HG03064 (cell line): ENCODE measurements around the gene ERP29.
"Not testable (repeated sequence)": the region's sequence is repeated elsewhere in the genome, so short reads cannot be mapped to it uniquely, and the experiment has no call there.

Experiments
- ATAC-seq: cut with Tn5 transposase; IDR thresholded peaks from one replicate; pipeline ENCODE4 v1.9.1; 2021; ENCODE audit warnings: low read depth; ENCODE audit not compliant: unreplicated experiment

Gene ERP29

DNA sequence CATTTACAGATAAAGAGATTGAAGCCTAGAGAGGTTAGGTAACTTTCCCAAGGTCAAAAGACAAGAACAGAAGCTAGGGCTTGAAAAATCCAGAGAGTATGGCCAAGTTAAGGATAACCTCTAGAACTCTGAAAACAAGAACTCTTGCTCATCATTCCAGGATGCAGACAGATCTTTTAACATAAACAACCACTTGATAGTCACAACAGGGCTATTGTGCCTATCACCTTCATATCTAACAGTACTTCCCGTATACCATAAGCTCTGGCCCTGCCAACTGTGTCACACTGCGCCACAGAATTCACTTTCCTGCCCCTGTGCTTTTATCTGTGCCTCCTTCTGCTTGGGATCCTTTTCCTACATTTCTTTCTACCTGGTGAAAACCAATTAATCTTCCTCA, 18.2 kb downstream of the ERP29 start:
- ATAC-seq, result no peak

DNA sequence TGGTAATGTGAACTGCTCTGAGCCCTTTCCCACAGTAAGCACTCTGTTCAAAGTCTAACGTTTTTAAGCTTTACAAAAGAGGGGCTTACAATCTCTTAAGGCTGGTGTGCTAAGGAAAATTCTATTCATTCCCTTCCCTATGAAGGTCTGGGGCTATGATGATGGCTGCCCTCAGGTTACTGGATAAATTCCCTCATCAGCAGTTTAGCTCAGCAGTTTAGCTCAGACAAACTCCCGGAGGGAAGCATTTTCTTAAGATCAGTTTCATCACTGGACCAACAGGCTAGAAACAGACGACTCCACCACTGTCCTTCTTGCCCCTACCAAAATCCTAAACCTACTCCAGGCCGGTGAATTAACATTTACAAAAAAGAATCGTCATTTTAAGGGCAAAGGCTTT, 19.1 kb downstream of the ERP29 start:
- ATAC-seq, result no peak

DNA sequence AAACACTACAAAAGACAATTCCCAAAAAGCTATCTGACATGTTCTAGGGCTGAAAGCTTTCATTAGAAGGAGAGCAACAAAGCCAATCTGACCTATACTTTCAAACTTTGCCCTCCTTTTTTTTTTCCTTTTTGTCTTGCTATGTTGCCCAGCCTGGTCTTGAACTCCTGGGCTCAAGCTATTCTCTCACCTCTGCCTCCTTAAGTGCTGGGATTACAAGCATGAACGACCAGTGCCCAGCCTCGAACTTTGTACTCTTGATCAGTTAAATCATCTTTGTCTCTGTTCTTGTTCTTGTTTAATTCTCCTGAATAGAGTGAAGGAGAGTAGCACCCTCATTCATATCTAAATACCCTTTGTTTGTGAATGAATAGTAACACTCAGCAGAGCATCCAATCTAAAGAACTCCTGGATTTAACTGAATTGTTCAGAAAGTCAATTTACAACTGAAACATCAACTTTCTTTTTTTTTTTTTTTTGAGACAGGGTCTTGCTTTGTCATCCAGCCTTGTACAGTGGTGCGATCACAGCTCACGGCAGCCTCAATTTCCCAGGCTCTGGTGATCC, 22.1 kb downstream of the ERP29 start:
- no peak for ATAC-seq

DNA sequence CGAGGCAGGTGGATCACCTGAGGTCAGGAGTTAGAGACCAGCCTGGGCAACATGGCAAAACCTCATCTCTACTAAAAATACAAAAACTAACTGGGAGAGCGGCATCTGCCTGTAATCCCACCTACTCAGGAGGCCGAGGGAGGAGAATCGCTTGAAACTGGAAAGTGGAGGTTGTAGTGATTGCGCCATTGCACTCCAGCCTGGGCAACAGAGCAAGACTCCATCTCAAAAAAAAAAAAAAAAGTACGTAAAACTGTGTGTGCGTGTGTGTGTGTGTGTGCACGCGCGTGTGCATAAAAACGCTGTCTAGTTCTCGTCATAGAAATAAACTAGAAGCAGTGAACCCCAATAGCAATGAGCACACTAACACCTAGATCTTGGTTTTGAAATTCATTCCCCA, 23.4 kb downstream of the ERP29 start:
- not testable (repeated sequence) for ATAC-seq

DNA sequence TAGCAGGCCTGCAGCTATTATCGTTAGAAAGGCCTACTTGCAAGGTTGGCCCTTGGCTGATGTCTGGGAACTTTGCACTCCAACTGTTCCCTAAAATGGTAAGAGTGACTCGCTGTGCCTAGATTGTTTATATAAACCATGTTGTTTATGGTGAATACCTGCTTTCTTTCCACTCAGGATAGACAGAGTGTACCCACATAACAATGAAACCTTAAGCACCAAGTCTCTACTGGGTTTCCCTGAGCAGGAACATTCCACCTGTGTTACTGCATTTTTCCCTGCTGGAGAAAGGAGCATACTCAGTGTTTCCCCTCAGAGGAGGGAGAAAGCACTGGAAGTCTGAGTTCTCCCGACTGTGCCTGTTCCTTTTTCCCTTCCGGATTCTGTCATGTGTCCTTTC, 32.8 kb downstream of the ERP29 start:
- ATAC-seq, result no peak

DNA sequence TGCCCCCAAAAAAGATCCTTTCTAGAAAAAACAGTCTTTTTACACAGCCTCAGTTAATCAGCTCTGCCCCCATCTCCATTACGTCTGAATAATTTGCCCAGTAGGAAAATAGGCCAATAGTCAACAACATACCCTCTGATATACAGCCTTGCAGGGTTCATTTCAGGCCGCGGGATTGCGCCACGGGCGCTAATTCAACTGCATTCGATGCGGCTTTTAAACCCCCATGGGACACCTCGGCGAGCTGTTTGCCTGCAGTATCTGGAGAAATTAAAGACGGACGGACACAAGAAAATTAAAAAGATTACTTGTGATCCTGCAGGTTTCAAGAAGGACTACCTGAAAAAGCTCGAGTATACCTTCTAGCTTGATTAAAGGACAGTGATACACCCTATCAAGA, 36.1 kb downstream of the ERP29 start:
- ATAC-seq, result no peak

DNA sequence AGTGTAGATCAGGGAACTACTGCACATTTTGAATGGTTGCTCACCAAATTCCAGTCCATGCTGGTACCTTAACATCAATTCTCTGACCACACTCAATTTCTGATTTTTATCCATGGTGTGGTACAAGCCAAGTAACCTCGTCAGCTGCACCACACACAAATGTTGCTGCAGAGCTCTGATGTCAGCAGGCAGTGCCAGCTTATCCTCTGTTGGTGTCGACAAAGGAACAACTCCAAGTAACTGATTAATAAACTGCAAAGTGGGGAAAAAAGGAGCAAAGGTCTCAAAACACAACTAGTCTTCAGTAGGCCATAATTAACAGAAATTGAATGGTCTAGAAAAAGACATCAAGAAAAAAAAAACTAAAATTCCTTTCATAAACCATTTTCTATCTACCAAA, 47.9 kb downstream of the ERP29 start:
- ATAC-seq, result no peak

DNA sequence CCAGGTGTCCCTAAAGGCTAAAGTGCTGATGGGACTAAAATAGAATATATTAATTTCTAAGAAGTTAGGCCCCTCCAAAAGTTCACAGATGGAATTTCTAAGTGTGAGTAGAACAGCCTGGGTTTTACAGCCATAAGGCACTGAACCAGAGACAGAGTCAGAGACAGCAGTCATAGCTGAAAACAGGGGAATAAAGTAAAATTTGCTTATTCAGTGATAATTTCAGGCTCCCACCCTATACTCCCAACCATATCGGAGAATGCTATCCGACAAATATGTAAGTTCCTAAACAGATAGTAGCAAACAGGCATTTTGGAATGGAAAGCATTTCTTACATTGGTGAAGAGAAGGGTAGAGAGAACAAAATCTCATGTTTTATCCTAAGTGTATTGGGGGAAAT, 50.0 kb downstream of the ERP29 start:
- ATAC-seq, result no peak

DNA sequence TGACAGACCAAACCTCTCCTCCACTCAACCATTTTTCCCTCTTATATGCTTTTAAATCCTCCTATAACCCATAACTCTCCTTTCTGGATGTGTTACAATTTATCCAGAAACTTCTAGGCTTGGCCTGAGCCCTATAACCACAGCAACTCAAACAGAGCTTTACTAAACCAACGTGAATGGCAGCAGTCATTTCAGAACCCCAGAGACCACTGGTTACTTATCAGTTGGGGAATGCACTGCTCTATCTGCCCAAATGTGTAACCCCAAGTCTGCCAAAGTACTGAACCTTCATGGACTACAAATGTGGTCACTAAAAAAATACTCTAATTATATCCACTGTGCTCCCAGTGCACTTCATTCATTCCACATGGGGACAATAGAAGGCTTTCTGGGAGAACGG, 53.3 kb downstream of the ERP29 start:
- ATAC-seq, result no peak
